Astrocyte of the cerebellum (primary cell): Measurements from ENCODE around the gene GSKIP.

Source experiments
- DNase-seq: peaks from one replicate; pipeline ENCODE4 v3.0.0-alpha.2; 2011; ENCODE audit warnings: low read depth
- H3K4me3 ChIP-seq: 2 replicates; pipeline ENCODE4 v1.5.1; 2011; ENCODE audit warnings: mild to moderate bottlenecking, low read depth, low read length, moderate library complexity
- CTCF ChIP-seq: IDR thresholded peaks from 2 replicates; pipeline ENCODE4 v1.5.1; 2012; ENCODE audit warnings: low read length, low read depth, moderate library complexity, mild to moderate bottlenecking; ENCODE audit errors: missing control alignments
- in situ Hi-C: cut with HindIII; loops from 2 replicates; pipeline ENCODE4 v1.10.0; 2017; ENCODE audit warnings: low sequenced_read_pairs

GSKIP gene

DNA sequence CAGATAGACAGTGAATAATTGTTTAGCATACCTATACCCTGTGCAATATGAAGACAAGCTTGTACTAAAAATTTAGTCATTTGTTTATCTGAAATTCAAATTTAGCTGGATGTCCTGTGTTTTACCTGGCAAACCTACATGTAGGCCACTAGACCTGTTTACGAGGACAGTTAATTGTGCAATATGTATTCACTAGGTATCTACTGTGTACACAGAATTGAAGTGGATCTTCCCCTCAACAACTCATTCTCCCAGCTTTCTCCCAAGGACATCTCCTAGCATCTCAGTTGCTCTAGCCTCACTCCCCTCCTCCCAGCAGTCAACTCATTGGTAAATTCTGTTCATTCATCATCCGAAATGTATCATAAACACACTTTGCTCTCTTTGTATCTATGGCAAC lies 53.9 kb downstream of the GSKIP start:
- in situ Hi-C loops: no loop called here
- no peak for DNase-seq
- TF ChIP-seq CTCF: no peak
- no peak overlapping the region for H3K4me3 ChIP-seq

- in situ Hi-C loops: no loop called here
- DNase-seq: no peak
- H3K4me3 ChIP-seq: no peak overlapping the region
- TF ChIP-seq CTCF: no peak
Measured at GRCh38 chr14:96418075-96418474, 54.7 kb downstream of the GSKIP start.

GRCh38 chr14:96421236-96421635 lies 57.9 kb downstream of the GSKIP start:
- no peak overlapping the region for H3K4me3 ChIP-seq
- in situ Hi-C loops: no loop called here
- no peak for TF ChIP-seq CTCF
- no peak for DNase-seq

GRCh38 chr14:96422992-96423391 lies 59.7 kb downstream of the GSKIP start:
- H3K4me3 ChIP-seq: no peak overlapping the region
- no peak for TF ChIP-seq CTCF
- in situ Hi-C loops: no loop called here
- DNase-seq: no peak

- in situ Hi-C loops: no loop called here
- peak overlapping the region; percentile 30 for H3K4me3 ChIP-seq
- no peak for DNase-seq
- TF ChIP-seq CTCF: no peak
Measured at GRCh38 chr14:96423446-96424108, 60.3 kb downstream of the GSKIP start.

DNA sequence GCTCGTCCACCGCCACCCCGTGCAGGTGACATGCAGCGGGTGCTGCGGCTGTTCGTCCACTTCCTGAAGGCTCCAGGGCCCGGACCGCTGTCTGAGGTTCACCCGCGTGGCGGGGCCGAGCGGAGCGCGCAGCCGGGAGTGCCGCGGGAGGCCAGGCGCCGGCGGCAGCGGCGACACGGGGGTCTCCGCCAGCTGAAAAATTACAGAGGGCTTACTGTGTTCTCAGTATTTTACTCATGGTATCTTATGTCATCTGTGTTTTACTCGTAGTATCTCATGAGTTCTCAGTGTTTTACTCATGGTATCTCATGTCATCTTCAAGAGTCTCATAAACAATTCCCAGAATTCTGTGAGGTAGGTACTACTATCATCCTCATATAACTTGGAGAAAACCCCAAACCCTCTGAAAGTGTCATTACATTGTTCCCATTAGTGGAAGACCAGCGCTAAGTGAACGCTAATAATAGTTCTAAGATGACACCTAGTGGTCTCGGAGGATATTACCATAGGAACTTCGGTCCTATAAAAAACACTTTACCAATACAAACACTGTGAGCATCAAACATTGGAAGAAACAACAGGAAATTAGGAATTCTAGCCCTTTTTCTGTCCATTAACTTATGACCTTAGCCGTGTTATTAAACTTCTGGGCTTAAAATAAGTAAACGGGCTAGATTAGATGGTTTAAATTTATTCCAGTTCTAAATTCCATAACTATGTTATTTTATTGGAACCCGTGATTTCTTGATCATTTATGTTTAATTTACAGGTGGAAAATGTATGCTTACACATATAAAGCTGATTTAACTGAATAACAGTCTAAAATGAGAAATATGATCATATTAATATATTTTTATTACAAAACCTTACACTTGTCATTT lies 61.0 kb downstream of the GSKIP start:
- H3K4me3 ChIP-seq: peak overlapping the region; percentile 30
- DNase-seq: peak; percentile 58
- in situ Hi-C loops: no loop called here
- TF ChIP-seq CTCF: peak; percentile 54
